ENCODE data around the gene GPD2.

Gene GPD2

DNA sequence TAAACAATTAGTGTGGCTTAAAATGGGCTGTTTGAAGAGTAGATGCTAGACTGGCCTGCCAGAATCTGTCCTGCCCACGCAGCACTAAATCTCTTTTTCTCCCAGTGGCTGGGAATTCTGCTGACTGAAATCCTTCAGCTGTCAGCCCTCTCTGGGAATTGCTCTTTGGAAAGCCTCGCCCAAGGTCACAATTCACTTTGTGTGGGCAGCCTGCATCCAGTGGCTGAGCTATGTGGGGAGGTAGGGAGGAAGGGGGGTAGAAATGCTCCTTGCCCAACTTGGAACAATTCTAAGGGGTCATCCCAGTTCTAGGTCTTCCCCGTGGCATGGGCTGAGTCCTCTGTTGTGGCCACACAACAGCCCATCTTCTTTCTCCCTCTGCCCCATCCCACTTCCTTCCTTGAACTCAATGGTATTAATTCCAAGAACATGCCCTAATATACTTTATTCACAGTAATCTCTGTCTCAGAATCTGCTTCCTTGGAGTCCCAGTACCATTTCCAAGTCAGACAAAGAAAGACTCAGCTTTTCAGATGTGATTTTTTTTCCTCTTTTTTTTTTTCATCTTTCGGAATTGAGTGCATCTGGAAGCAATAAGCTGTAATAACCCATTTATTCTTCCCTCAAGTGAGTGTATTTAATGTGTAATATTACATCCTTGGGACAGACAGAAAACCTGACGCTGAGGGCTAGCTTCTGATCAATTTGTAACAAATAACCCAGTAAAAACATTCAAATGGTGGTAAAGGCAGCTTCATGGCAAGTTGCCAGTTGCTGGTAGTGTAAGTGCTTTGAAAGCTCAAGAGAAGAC is 189.4 kb downstream of the GPD2 start:
- Histone ChIP-seq H3K27me3 (no peaks in the 10 kb centered on the region), H3K9me3 (no peaks in the 10 kb centered on the region), H3K4me1 (no peaks in the 10 kb centered on the region), H3K27ac (no peak overlapping the region), H4K20me1 (no peaks in the 10 kb centered on the region), H3K9ac (no peak overlapping the region), H3K36me3 (no peaks in the 10 kb centered on the region), H3K4me3 (no peak overlapping the region), H3K4me2 (no peak overlapping the region)
- TF ChIP-seq Cebpa-rat (IDR thresholded peaks at IDR 0.05): no peak

DNA sequence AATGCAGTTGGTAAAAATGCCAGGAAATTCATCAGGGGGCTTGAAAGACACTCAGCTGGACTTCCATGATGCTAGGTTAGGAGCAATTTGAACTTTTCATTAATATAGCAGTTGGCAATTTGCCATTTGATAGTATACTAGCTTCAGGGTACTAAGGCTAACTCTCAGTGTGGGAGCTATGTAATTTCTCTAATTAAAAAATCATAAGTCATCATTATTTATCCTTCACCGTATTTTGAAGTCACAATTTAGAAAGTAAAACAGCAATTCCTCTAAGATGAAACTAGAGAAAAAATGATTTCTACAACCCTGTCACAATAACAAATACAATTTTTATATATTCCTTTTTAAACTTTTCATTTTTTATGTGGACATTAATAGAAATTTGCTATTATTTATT is 190.8 kb downstream of the GPD2 start:
- H3K9ac ChIP-seq: no peak overlapping the region
- H3K4me1 ChIP-seq: no peaks in the 10 kb centered on the region
- H3K4me2 ChIP-seq: no peak overlapping the region
- no peaks in the 10 kb centered on the region for H3K36me3 ChIP-seq
- H3K27ac ChIP-seq: no peak overlapping the region
- no peaks in the 10 kb centered on the region for H3K27me3 ChIP-seq
- no peaks in the 10 kb centered on the region for H4K20me1 ChIP-seq
- no peak overlapping the region for H3K4me3 ChIP-seq
- H3K9me3 ChIP-seq: no peaks in the 10 kb centered on the region
- no peak for TF ChIP-seq Cebpa-rat (IDR thresholded peaks at IDR 0.05)

DNA sequence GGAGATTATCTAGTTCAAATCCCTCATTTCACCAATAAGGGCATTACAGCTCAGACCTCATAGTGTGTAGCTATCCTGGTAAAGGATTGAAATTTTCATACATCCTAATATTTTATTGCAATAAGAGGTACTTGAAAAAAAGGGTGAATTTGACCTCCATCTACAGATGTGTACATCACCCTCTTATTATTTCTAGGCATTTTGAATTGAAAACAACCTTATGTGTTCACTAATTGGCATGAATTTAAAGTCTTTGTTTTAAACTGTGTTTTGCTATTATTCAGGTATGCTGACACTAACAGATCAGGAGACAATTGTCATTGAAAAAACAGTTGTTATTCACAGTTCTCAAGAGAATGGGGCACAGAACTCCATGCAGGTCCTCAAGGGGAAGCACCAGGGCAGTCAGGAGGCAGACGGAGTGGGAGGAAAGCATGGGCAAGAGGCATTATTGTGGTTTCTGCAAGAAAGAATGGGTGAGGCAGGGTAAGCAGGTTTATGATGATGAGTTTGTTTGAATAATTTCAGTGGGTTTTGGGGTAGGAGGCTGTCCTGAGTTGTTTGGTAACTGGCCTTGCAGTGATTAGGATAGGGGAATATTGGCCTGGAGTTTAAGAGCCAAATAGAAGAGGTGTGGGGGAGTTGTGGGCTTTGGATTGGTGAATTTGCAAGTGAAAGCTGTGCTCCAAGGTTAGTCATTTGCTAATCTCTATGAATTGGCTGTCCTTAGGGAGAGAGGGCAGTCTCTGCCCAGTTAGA is 194.6 kb downstream of the GPD2 start:
- H3K4me3 ChIP-seq: no peak overlapping the region
- H3K9ac ChIP-seq: no peak overlapping the region
- H3K27ac ChIP-seq: no peak overlapping the region
- no peaks in the 10 kb centered on the region for H3K27me3 ChIP-seq
- H3K4me2 ChIP-seq: no peak overlapping the region
- no peaks in the 10 kb centered on the region for H3K9me3 ChIP-seq
- H3K4me1 ChIP-seq: no peaks in the 10 kb centered on the region
- H3K36me3 ChIP-seq: no peaks in the 10 kb centered on the region
- TF ChIP-seq Cebpa-rat (IDR thresholded peaks at IDR 0.05): no peak
- no peaks in the 10 kb centered on the region for H4K20me1 ChIP-seq

DNA sequence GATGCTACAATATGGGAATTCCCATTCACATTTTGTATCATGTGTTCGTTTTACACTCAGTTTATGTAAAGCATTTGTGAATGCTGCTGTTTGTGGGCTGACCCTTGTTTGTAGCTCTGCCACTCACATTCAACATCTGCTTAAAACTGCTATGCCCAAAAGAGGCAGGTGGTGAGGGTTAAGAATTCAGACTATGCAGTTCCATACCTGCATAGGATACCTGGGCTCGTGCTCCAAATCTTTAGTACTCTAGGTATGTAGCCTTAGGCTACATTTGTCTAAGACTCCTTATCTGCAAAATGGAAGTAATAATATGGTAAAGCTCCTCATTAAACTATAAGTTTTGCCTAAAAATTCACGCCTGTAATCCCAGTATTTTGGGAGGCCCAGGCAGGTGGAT is 199.5 kb downstream of the GPD2 start:
- H3K4me3 ChIP-seq: no peak overlapping the region
- no peaks in the 10 kb centered on the region for H3K9me3 ChIP-seq
- H3K4me2 ChIP-seq: no peak overlapping the region
- H3K27ac ChIP-seq: no peak overlapping the region
- no peak for TF ChIP-seq Cebpa-rat (IDR thresholded peaks at IDR 0.05)
- no peaks in the 10 kb centered on the region for H3K36me3 ChIP-seq
- no peaks in the 10 kb centered on the region for H3K4me1 ChIP-seq
- H3K27me3 ChIP-seq: no peaks in the 10 kb centered on the region
- no peak overlapping the region for H3K9ac ChIP-seq
- H4K20me1 ChIP-seq: no peaks in the 10 kb centered on the region

Data from BLaER1 (cell line).